NCI-H1105 (cell line): ENCODE data around the gene IFT20.
A peak's percentile ranks its signal among the peaks of the same experiment; 100 is the strongest.
"Not testable (repeated sequence)": the region's sequence is repeated elsewhere in the genome, so short reads cannot be mapped to it uniquely, and the experiment has no call there.

Source experiments
- DNase-seq: peaks from one replicate; lab custom pipeline; 2025; lab: John Stamatoyannopoulos, UW

IFT20 gene

DNA sequence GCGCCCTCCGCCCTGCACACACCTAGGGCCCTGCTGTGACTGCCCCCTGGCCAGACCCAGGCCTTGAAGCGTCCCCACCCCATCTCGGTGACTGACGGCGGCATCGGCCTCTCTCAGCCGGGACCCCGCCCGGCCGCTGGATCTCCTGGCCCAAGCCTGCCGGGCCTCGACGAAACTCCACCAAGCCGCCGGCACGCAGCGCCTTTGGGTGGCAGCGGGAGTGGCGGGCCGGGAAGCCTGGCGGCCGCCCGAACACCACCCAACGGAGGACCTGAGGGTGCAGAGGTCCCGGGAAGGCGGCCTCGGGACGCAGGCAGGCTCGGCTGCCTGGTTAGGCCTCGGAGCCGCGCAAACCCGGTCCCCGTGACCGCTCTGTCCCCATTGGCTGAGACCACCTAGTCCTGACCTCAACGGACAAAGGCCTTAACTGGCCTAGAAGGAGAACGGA, 28.3 kb downstream of the IFT20 start:
- no peak for DNase-seq

DNA sequence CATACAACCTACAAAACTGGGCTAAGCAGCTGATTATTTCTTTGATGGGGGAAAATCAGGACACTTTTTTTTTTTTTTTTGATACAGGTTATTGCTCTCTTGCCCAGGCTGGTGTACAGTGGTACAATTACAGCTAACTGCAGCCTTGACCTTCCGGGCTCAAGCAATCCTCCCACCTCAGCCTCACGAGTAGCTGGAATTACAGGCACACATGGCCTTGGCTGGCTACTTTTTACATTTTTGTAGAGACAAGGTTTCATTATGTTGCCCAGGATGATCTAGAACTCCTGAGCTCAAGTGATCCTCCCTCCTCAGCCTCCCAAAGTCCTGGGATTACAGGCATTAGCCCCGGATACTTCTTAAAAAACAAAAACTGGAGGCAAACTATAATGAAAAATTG, 36.8 kb downstream of the IFT20 start:
- DNase-seq: no peak

DNA sequence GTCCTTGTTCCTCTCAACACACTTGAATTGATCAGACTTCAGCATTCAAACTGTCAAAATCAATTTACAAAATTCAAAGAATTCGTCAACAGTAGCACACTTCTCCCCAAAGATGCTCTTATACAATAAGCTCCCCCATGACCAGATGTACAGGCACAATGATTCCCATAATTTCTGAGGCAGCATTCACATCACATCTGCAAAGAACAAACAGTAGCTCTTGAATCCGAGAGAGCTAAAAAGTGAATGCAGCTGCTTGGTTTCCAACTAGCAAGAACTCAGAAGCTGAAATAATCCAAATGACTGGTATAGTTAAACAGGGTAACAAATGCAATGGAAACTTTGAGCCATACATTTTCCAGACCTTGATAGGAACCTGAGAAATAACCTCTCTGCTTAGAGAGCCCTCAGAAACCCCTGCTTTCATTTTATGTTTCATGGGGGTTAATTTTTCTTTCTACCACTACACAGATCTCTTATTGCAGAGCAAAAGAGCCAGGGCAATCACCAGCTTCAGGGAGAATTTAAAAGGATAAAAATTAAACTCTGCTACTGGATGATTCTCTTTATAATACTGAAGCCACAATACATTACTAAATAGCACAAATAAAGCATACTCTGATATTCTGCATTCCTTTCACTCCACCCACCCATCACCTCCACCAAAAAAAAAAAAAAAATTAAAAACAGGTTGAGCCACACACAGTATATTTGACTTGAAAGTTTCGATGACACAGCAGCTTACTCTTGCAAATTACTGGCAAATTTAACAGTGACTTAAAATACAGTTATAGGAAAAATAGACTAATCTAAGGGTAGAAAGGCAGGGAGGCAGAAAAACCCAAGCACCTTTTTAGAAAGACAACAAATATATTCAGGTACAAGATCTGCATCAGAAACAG, 39.3 kb downstream of the IFT20 start:
- DNase-seq: no peak

DNA sequence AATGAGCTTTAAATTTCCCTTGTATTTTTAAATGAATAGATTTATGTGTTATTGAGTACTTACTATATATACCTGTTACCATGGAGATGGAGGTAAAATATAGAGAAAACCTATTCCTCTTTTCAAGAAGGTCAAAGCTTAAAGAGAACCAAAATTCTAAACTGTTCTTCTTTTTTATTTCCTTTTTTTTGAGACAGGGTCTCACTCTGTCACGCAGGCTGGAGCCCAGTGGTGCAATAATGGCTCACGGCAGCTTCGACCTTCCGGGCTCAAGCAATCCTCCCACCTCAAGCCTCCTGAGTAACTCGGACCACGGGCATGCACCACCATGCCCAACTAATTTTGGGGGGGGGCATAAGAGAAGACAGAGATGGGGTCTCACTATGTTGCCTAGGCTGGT, 41.3 kb downstream of the IFT20 start:
- no peak for DNase-seq

DNA sequence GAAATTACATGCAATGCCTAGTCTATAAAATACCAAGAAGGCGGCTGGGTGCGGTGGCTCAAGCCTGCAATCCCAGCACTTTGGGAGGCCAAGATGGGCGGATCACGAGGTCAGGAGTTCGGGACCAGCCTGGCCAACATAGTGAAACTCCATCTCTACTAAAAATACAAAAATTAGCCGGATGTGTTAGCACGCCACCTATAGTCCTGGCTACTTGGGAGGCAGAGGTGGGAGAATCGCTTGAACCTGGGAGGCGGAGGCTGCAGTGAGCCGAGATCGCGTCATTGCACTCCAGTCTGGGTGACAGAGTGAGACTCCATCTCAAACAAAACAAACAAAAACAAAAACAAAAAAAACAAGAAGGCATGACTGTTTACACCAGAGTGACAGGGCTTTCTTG, 42.4 kb downstream of the IFT20 start:
- DNase-seq: not testable (repeated sequence)

DNA sequence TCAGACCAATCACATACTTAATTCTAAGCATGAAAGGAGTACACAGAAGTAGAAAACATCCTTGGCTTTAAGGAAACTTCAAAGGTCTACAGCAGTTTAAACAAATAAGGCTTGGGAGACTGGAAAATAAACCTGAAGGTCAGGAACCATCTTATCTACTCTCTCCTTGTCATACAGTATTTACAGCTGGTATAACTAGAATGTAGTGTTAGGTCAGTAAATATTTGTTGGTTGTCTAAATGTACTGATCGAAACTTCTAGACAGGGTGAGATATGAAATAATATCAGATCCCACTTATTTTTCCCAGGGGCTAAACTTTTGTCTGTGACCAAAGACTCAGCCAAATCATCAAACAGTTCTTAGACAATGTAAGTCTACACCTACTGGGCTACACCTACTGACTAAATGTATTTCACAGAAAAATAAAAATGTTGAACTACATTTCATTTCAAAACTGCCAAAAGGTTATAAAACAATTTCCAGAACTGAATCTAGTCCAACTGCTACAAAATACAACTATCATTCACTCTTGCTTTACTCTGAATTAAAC, 43.4 kb downstream of the IFT20 start:
- no peak for DNase-seq

DNA sequence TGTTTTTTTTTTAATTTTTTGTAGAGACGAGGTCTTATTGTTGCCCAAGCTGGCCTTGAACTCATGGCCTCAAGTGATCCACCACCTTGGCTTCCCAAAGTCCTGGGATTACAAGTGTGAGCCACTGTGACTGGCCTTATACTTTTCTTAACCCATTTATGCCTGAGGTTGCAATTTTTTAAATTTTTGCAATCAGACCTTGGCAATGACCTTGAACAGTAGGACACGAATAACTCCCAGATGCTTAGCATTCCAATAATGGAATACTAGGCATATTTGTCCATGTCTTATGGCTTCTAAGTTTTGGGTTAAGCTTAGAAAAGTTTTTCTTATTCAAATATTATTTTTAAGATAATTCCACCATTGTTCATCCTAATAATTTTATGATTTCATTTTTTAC, 44.6 kb downstream of the IFT20 start:
- DNase-seq: no peak

DNA sequence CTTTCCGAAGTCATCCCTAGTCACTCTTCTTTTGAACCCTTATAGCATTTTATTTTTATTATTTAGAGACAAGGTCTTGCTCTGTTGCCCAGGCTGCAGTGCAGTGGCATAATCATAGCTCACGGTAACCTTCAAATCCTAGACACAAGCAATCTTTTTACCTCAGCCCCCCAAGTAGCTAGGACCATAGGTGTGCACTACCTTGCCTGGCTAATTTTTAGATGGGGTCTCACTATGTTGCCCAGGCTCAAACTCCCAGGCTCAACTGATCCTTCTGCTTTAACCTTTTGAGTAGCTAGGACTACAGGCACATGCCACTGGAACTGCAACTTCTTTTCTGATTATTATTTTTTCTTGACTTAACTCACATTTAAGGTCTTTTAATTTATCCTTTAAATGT, 49.3 kb downstream of the IFT20 start:
- DNase-seq: no peak

DNA sequence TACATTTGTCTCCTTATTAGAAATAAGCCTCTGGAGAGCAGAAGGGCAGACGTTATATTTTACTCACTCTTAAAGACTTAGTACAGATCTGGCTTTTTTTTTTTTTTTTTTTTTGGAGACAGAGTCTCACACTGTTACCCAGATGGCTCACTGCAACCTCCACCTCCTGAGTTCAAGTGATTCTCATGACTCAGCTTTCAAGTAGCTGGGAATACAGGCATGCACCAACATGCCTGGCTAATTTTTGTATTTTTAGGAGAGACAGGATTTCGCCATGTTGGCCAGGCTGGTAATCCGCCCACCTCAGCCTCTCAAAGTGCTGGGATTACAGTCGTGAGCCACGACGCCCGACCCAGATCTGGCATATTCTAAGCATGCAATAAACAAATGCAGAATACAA, 52.7 kb downstream of the IFT20 start:
- peak; percentile 62 for DNase-seq

DNA sequence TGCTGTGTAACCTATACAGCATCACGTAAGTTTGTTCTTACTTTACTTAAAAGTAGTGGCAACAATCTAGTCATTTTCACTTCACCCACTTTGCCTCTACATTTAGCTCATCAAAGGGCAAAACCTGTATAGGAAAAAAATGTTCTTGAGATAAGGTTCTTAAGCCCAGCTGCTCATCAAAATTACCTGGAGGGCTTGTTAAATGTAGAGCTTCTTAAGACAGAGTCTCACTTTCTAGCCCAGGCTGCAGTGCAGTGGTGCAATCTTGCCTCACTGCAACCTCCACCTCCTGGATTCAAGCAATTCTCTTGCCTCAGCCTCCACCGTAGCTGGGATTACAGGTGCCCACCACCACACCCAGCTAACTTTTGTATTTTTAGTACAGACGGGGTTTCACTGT, 54.4 kb downstream of the IFT20 start:
- DNase-seq: no peak

DNA sequence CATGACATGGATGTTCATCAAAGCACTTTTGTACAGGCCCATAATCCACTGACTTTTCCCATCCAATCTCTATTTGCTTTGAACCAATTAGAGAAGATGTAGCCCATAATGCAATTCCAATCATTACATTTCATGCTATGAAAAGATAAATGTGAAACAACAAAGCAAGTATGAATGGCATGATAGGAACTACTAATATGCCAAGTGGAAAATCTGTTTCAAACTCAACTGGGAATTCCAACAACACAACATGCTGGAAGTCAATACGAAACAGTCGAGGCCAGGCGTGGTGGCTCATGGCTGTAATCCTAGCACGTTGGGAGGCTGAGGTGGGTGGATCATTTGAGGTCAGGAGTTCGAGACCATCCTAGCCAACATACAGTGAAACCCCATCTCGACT, 55.9 kb downstream of the IFT20 start:
- no peak for DNase-seq
